Measurements from ENCODE around the gene UBE3C.
A peak's percentile ranks its signal among the peaks of the same experiment; 100 is the strongest.
"Not testable (repeated sequence)": the region's sequence is repeated elsewhere in the genome, so short reads cannot be mapped to it uniquely, and the experiment has no call there.

Gene UBE3C

GRCh38 chr7:157269341-157270059 is 130.8 kb downstream of the UBE3C start:
- no peaks in the 10 kb centered on the region for H3K9me3 Mint-ChIP-seq
- no peak overlapping the region for H3K27ac Mint-ChIP-seq
- H3K27me3 Mint-ChIP-seq = no peaks in the 10 kb centered on the region
- H3K36me3 Mint-ChIP-seq (ENCODE audit: low read depth) = peaks cover 78% of the 10 kb centered on the region
- H3K4me1 Mint-ChIP-seq (ENCODE audit: low read depth) = peaks cover 36% of the 10 kb centered on the region
- intact Hi-C loops (cut with micrococcal nuclease) = no loop called here
- H3K4me3 Mint-ChIP-seq = no peak overlapping the region

GRCh38 chr7:157270060-157270444 is 131.3 kb downstream of the UBE3C start:
- intact Hi-C loops (cut with micrococcal nuclease) = no loop called here
- H3K27ac Mint-ChIP-seq = no peak overlapping the region

GRCh38 chr7:157271315-157271990 is 132.7 kb downstream of the UBE3C start:
- intact Hi-C loops (cut with micrococcal nuclease) = no loop called here
- Mint-ChIP-seq H3K27me3 (no peaks in the 10 kb centered on the region), H3K36me3 (ENCODE audit: low read depth) (peaks cover 59% of the 10 kb centered on the region), H3K9me3 (no peaks in the 10 kb centered on the region), H3K4me3 (no peak overlapping the region), H3K27ac (no peak overlapping the region), H3K4me1 (ENCODE audit: low read depth) (peaks cover 53% of the 10 kb centered on the region)

More at GRCh38 chr7:157270060-157270444, 131.3 kb downstream of the UBE3C start:
- Mint-ChIP-seq H3K4me1 (ENCODE audit: low read depth) (peaks cover 41% of the 10 kb centered on the region), H3K36me3 (ENCODE audit: low read depth) (peaks cover 73% of the 10 kb centered on the region), H3K27me3 (no peaks in the 10 kb centered on the region), H3K9me3 (no peaks in the 10 kb centered on the region), H3K4me3 (no peak overlapping the region)

GRCh38 chr7:157271991-157272324 is 133.2 kb downstream of the UBE3C start:
- no peak overlapping the region for H3K27ac Mint-ChIP-seq
- peaks cover 54% of the 10 kb centered on the region for H3K36me3 Mint-ChIP-seq (ENCODE audit: low read depth)
- no peak overlapping the region for H3K4me3 Mint-ChIP-seq
- H3K9me3 Mint-ChIP-seq = no peaks in the 10 kb centered on the region
- no peaks in the 10 kb centered on the region for H3K27me3 Mint-ChIP-seq
- peaks cover 58% of the 10 kb centered on the region for H3K4me1 Mint-ChIP-seq (ENCODE audit: low read depth)
- intact Hi-C loops (cut with micrococcal nuclease) = no loop called here

GRCh38 chr7:157272351-157273207 is 133.9 kb downstream of the UBE3C start:
- Mint-ChIP-seq H3K27me3 (no peaks in the 10 kb centered on the region), H3K27ac (peak overlapping the region; percentile 84), H3K4me3 (no peak overlapping the region), H3K9me3 (no peaks in the 10 kb centered on the region), H3K36me3 (ENCODE audit: low read depth) (peaks cover 47% of the 10 kb centered on the region), H3K4me1 (ENCODE audit: low read depth) (peaks cover 64% of the 10 kb centered on the region)
- intact Hi-C loops (cut with micrococcal nuclease) = loop anchor here (1.0 kb wide), 1 partner anchor 68 kb away; no protein-coding TSS in a partner anchor

GRCh38 chr7:157273208-157274093 is 134.7 kb downstream of the UBE3C start:
- peaks cover 39% of the 10 kb centered on the region for H3K36me3 Mint-ChIP-seq (ENCODE audit: low read depth)
- H3K4me1 Mint-ChIP-seq (ENCODE audit: low read depth) = peaks cover 73% of the 10 kb centered on the region
- H3K4me3 Mint-ChIP-seq = peak overlapping the region; percentile 17
- peak overlapping the region; percentile 84 for H3K27ac Mint-ChIP-seq
- H3K27me3 Mint-ChIP-seq = peaks cover 1% of the 10 kb centered on the region
- no peaks in the 10 kb centered on the region for H3K9me3 Mint-ChIP-seq
- intact Hi-C loops (cut with micrococcal nuclease) = loop anchor here (1.0 kb wide), 1 partner anchor 67 kb away; no protein-coding TSS in a partner anchor

GRCh38 chr7:157274094-157274634 is 135.4 kb downstream of the UBE3C start:
- H3K4me1 Mint-ChIP-seq (ENCODE audit: low read depth) = peaks cover 79% of the 10 kb centered on the region
- H3K27me3 Mint-ChIP-seq; intact Hi-C loops (cut with micrococcal nuclease); H3K9me3 Mint-ChIP-seq; H3K4me3 Mint-ChIP-seq: not testable (repeated sequence)
- H3K27ac Mint-ChIP-seq = peak overlapping the region; percentile 84
- H3K36me3 Mint-ChIP-seq (ENCODE audit: low read depth) = peaks cover 32% of the 10 kb centered on the region

- H3K27me3 Mint-ChIP-seq = peaks cover 8% of the 10 kb centered on the region
- peak overlapping the region; percentile 84 for H3K27ac Mint-ChIP-seq
- peak overlapping the region; percentile 59 for H3K4me3 Mint-ChIP-seq
- intact Hi-C loops (cut with micrococcal nuclease) = loop anchor here (1.0 kb wide), 1 partner anchor 27 kb away; no protein-coding TSS in a partner anchor
- H3K36me3 Mint-ChIP-seq (ENCODE audit: low read depth) = peaks cover 23% of the 10 kb centered on the region
- H3K9me3 Mint-ChIP-seq = no peaks in the 10 kb centered on the region
- peaks cover 83% of the 10 kb centered on the region for H3K4me1 Mint-ChIP-seq (ENCODE audit: low read depth)
Measured at GRCh38 chr7:157274991-157275427, 136.3 kb downstream of the UBE3C start.

GRCh38 chr7:157276091-157276561 is 137.4 kb downstream of the UBE3C start:
- Mint-ChIP-seq H3K4me3 (no peak overlapping the region), H3K27ac (peak overlapping the region; percentile 83), H3K36me3 (ENCODE audit: low read depth) (peaks cover 12% of the 10 kb centered on the region), H3K27me3 (peaks cover 13% of the 10 kb centered on the region), H3K4me1 (ENCODE audit: low read depth) (peaks cover 91% of the 10 kb centered on the region), H3K9me3 (no peaks in the 10 kb centered on the region)
- intact Hi-C loops (cut with micrococcal nuclease) = no loop called here

GRCh38 chr7:157276731-157277562 is 138.2 kb downstream of the UBE3C start:
- Mint-ChIP-seq H3K36me3 (ENCODE audit: low read depth) (peaks cover 4% of the 10 kb centered on the region), H3K27me3 (peaks cover 13% of the 10 kb centered on the region), H3K9me3 (no peaks in the 10 kb centered on the region), H3K4me3 (peak overlapping the region; percentile 41), H3K4me1 (ENCODE audit: low read depth) (peaks cover 89% of the 10 kb centered on the region), H3K27ac (peak overlapping the region; percentile 83)
- intact Hi-C loops (cut with micrococcal nuclease) = no loop called here

GRCh38 chr7:157277568-157277967 is 138.8 kb downstream of the UBE3C start:
- Mint-ChIP-seq H3K27me3 (peaks cover 13% of the 10 kb centered on the region), H3K27ac (peak overlapping the region; percentile 83), H3K4me1 (ENCODE audit: low read depth) (peaks cover 84% of the 10 kb centered on the region)
- H3K4me3 Mint-ChIP-seq; intact Hi-C loops (cut with micrococcal nuclease); H3K9me3 Mint-ChIP-seq; H3K36me3 Mint-ChIP-seq (ENCODE audit: low read depth): not testable (repeated sequence)

GRCh38 chr7:157278167-157278790 is 139.6 kb downstream of the UBE3C start:
- Mint-ChIP-seq H3K27me3 (peaks cover 13% of the 10 kb centered on the region), H3K9me3 (no peaks in the 10 kb centered on the region), H3K4me3 (peak overlapping the region; percentile 68), H3K4me1 (ENCODE audit: low read depth) (peaks cover 77% of the 10 kb centered on the region), H3K36me3 (ENCODE audit: low read depth) (no peaks in the 10 kb centered on the region), H3K27ac (peak overlapping the region; percentile 83)
- intact Hi-C loops (cut with micrococcal nuclease) = no loop called here
